ENCODE measurements around the gene SDK1. TPM values are rescaled to one million over a fixed set of nuclear protein-coding genes. Genes with fewer than 3 reads are reported as not detected.

The SDK1 gene
- total and polyA plus RNA-seq, 2 of the 8 experiments (the other 6 are each of a cell fraction or from before 2014, with no cell fraction given) = 3.3 to 7.2 TPM

DNA sequence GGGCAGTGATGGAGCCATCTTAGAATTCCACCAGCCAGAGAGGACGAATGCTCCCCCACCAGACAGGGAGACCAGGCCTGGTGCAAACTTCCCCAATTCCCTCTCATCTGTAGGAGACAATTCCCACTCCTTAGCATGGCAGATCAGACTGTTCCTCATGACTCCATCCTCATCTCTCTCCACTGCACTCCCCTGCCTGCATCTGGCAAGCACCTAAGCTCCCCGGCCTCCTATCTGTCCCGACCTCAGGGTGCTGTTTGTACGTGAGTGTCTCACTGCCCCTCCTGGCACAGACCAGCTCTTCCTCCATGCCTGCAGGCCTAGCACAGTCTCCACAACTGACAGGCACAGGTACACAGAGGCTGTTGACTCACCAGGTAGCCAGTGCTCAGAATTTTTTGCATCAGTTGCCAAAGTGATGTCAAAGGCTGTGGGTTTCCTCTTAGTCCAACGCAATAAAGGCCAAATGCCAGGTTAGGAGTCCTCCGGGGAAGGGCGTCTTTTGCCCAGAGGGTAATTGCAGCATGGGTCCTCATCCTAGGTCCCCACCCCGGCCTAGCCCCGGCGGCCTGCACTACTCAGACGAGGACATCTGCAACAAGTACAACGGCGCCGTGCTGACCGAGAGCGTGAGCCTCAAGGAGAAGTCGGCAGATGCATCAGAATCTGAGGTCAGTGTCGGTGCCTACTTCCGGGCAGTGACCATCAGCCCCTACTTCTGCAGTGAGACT lies 944.2 kb downstream of the SDK1 start:
- DNase-seq (ENCODE audit: low read depth in 1 of 2, low spot score in 2 of 2) = no peak
- Histone ChIP-seq H3K4me3 (ENCODE audit: extremely low read depth in 1 of 4, insufficient read depth in 2 of 4, low read depth in 3 of 4, low read length in 4 of 4) (no peak overlapping the region), H4K20me1 (replicated peaks in 1 of 2; ENCODE audit: control insufficient read depth in 1 of 2, insufficient read depth in 2 of 2, low read length in 2 of 2) (peaks cover 0 to 3% of the 10 kb centered on the region in 2 experiments), H3K79me1 (ENCODE audit: low read depth, low read length) (no peaks in the 10 kb centered on the region), H2AK5ac (ENCODE audit: low read depth, low read length) (no peak overlapping the region), H2BK5ac (ENCODE audit: low read depth, low read length) (no peak overlapping the region), H3K9ac (replicated peaks in 1 of 4; ENCODE audit: extremely low read depth in 1 of 4, low read depth in 3 of 4, low read length in 3 of 4) (no peak overlapping the region), H2BK120ac (replicated peaks; ENCODE audit: low read depth, low read length) (no peak overlapping the region), H3K23ac (ENCODE audit: insufficient read length) (no peak overlapping the region), H3K4me1 (replicated peaks in 1 of 4; ENCODE audit: control insufficient read depth in 3 of 4, insufficient read depth in 4 of 4, low read length in 3 of 4) (peaks cover 2 to 14% (median 5%) of the 10 kb centered on the region in 4 experiments), H3K56ac (replicated peaks; ENCODE audit: insufficient read length, low read depth, low read length) (no peak overlapping the region), H4K5ac (ENCODE audit: insufficient read length, low read depth, low read length) (no peak overlapping the region), H3K27me3 (replicated peaks in 1 of 4; ENCODE audit: control insufficient read depth in 3 of 4, extremely low read depth in 1 of 4, insufficient read depth in 3 of 4, low read length in 3 of 4) (no peaks in the 10 kb centered on the region), H2AFZ (ENCODE audit: low read length) (no peak overlapping the region), H3K14ac (ENCODE audit: insufficient read length) (no peak overlapping the region), H2BK12ac (ENCODE audit: low read depth, low read length) (no peak overlapping the region), H2BK15ac (ENCODE audit: low read length) (peak overlapping the region; percentile 6; the same call in 1 of the 2 replicates), H3K18ac (ENCODE audit: extremely low read depth, low read length) (no peak overlapping the region), H4K8ac (ENCODE audit: extremely low read depth, insufficient read depth, low read length) (peak overlapping the region; percentile 53; the same call in 1 of the 2 replicates), H3K4ac (replicated peaks; ENCODE audit: insufficient read length, low read depth, low read length) (no peak overlapping the region), H3K4me2 (ENCODE audit: insufficient read depth in 1 of 2, low read depth in 2 of 2, low read length in 2 of 2) (no peak overlapping the region), H3K23me2 (ENCODE audit: low read depth, low read length) (peaks cover 3% of the 10 kb centered on the region; the same call in 1 of the 2 replicates), H3K27ac (ENCODE audit: low read depth, low read length) (no peak overlapping the region), H2BK20ac (ENCODE audit: low read length) (no peak overlapping the region), H3K9me3 (ENCODE audit: insufficient read depth in 2 of 2, low read depth in 1 of 2, low read length in 1 of 2) (peaks cover 0 to 6% of the 10 kb centered on the region in 2 experiments; a peak in 2 of 4 replicates), H4K91ac (replicated peaks; ENCODE audit: insufficient read length, low read length) (peak overlapping the region; percentile 20), H3K36me3 (ENCODE audit: control insufficient read depth in 2 of 4, insufficient read depth in 4 of 4, low read length in 3 of 4) (no peaks in the 10 kb centered on the region; a peak in 1 of 8 replicates), H3K79me2 (ENCODE audit: control insufficient read depth in 1 of 2, insufficient read depth in 2 of 2, low read length in 2 of 2) (no peaks in the 10 kb centered on the region)
- POLR2A ChIA-PET (ENCODE audit: partially characterized antibody) = interaction anchor here (1.0 kb wide), 1 partner anchor 13 kb away, joined by 3 read pairs; no protein-coding TSS in a partner anchor
- 89% methylated on average over 19 of the region's 19 CpGs; no CpG with 5 or more reads in 1 of the 2 experiments for WGBS, 2 experiments (ENCODE audit: extremely low coverage in 1 of 2, insufficient coverage in 1 of 2, insufficient read length in 1 of 2, insufficient replicate concordance in 2 of 2, low coverage in 1 of 2, low lambda C conversion rate in 2 of 2, missing lambda C conversion rate in 1 of 2)
- CTCF ChIA-PET (ENCODE audit: partially characterized antibody) = interaction anchor here (0.7 to 1.4 kb wide), 2 partner anchors 22 to 24 kb away, joined by 3 read pairs; no protein-coding TSS in a partner anchor
- no peak for FAIRE-seq
- TF ChIP-seq ASH2L (IDR thresholded peaks at IDR 0.05; ENCODE audit: low read length) = no peak
- no peak for TF ChIP-seq RAD21 (IDR thresholded peaks at IDR 0.05 in 1 of 2, conservative IDR thresholded peaks at IDR 0.05 in 1 of 2; ENCODE audit: low read depth in 2 of 2, low read length in 2 of 2)
- TF ChIP-seq CBX8 (IDR thresholded peaks at IDR 0.05; ENCODE audit: borderline replicate concordance, low read depth, low read length) = no peak
- no peak for TF ChIP-seq MAX (IDR thresholded peaks at IDR 0.05)
- TF ChIP-seq, protein P1, sequence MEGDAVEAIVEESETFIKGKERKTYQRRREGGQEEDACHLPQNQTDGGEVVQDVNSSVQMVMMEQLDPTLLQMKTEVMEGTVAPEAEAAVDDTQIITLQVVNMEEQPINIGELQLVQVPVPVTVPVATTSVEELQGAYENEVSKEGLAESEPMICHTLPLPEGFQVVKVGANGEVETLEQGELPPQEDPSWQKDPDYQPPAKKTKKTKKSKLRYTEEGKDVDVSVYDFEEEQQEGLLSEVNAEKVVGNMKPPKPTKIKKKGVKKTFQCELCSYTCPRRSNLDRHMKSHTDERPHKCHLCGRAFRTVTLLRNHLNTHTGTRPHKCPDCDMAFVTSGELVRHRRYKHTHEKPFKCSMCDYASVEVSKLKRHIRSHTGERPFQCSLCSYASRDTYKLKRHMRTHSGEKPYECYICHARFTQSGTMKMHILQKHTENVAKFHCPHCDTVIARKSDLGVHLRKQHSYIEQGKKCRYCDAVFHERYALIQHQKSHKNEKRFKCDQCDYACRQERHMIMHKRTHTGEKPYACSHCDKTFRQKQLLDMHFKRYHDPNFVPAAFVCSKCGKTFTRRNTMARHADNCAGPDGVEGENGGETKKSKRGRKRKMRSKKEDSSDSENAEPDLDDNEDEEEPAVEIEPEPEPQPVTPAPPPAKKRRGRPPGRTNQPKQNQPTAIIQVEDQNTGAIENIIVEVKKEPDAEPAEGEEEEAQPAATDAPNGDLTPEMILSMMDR (IDR thresholded peaks at IDR 0.05; ENCODE audit: control extremely low read depth in 1 of 3, insufficient read depth in 1 of 3, low read depth in 1 of 3, low read length in 3 of 3) = no peak
- TF ChIP-seq E2F6 (IDR thresholded peaks at IDR 0.05) = no peak
- no peak for TF ChIP-seq MAFK (IDR thresholded peaks at IDR 0.05; ENCODE audit: low read depth, low read length)
